Neural cell (in vitro differentiated cells): ENCODE measurements around the gene KIF12. TPM values are rescaled to one million over a fixed set of nuclear protein-coding genes. Genes with fewer than 3 reads are reported as not detected.

Source experiments
- H2AFZ ChIP-seq: fragments of 200-600, 300-800 bp; sonication (generic), shearing (Covaris generic); 2 replicates; pipeline ENCODE4 v1.6.0; 2014; ENCODE audit warnings: low read depth, mild to moderate bottlenecking, antibody characterized with exemption, low read length, moderate library complexity
- H3F3A ChIP-seq: fragments of 200-600 bp; shearing (Covaris generic); 2 replicates; pipeline ENCODE4 v1.6.1; 2016; ENCODE audit warnings: mild to moderate bottlenecking, moderate library complexity, mixed read lengths, antibody characterized with exemption, low read length; ENCODE audit not compliant: insufficient read depth, poor library complexity, severe bottlenecking
- H3K27ac ChIP-seq: fragments of 200-600, 300-800 bp; sonication (generic), shearing (Covaris generic); 2 replicates; pipeline ENCODE4 v1.5.1; 2014; ENCODE audit warnings: mild to moderate bottlenecking, low read length, moderate library complexity
- H3K27me3 ChIP-seq: fragments of 300-800, 200-600 bp; sonication (generic), shearing (Covaris generic); 2 replicates; pipeline ENCODE4 v1.6.0; 2014; ENCODE audit warnings: mild to moderate bottlenecking, low read depth, low read length, moderate library complexity; ENCODE audit not compliant: insufficient read depth
- H3K36me3 ChIP-seq: fragments of 300-800, 200-600 bp; sonication (generic), shearing (Covaris generic); 2 replicates; pipeline ENCODE4 v1.5.1; 2014; ENCODE audit warnings: mild to moderate bottlenecking, antibody characterized with exemption, low read length, moderate library complexity; ENCODE audit not compliant: insufficient read depth
- H3K4me2 ChIP-seq: fragments of 300-800, 200-600 bp; sonication (generic), shearing (Covaris generic); 2 replicates; pipeline ENCODE4 v1.6.0; 2014; ENCODE audit warnings: mild to moderate bottlenecking, low read length
- H3K4me3 ChIP-seq: fragments of 300-800, 200-600 bp; sonication (generic), shearing (Covaris generic); 2 replicates; pipeline ENCODE4 v1.5.1; 2014; ENCODE audit warnings: mild to moderate bottlenecking, low read length, moderate library complexity
- H3K79me2 ChIP-seq: fragments of 200-600 bp; shearing (Covaris generic); replicated peaks from 2 replicates; pipeline ENCODE4 v1.6.0; 2014; ENCODE audit warnings: mild to moderate bottlenecking, low read length, moderate library complexity; ENCODE audit not compliant: insufficient read depth
- H3K9ac ChIP-seq: fragments of 300-800, 200-600 bp; sonication (generic), shearing (Covaris generic); 2 replicates; pipeline ENCODE4 v1.6.1; 2016; ENCODE audit warnings: mild to moderate bottlenecking, low read length, mixed read lengths
- H3K9me2 ChIP-seq: fragments of 200-600 bp; shearing (Covaris generic); 2 replicates; pipeline ENCODE4 v1.6.1; 2016; ENCODE audit warnings: mild to moderate bottlenecking, low read length, mixed read lengths; ENCODE audit not compliant: insufficient read depth
- H3K9me3 ChIP-seq: fragments of 200-600, 300-800 bp; sonication (generic), shearing (Covaris generic); 2 replicates; pipeline ENCODE4 v1.6.1; 2016; ENCODE audit warnings: mild to moderate bottlenecking, mixed run types, low read length, moderate library complexity, mixed read lengths
- H4K20me1 ChIP-seq: fragments of 200-600 bp; shearing (Covaris generic); 2 replicates; pipeline ENCODE4 v1.6.1; 2016; ENCODE audit warnings: mild to moderate bottlenecking, mixed run types; ENCODE audit not compliant: insufficient read depth
- EP300 ChIP-seq: fragments of 450-650 bp; conservative IDR thresholded peaks from 2 replicates; pipeline ENCODE4 v1.6.1; 2014; ENCODE audit warnings: antibody characterized with exemption, mild to moderate bottlenecking, moderate library complexity; ENCODE audit not compliant: poor library complexity, severe bottlenecking
- EZH2 ChIP-seq: fragments of 200-600, 300-800 bp; shearing (Covaris generic), sonication (generic); IDR thresholded peaks from 2 replicates; pipeline ENCODE4 v1.6.1; 2014; ENCODE audit warnings: antibody characterized with exemption, low read length, borderline replicate concordance, mild to moderate bottlenecking; ENCODE audit not compliant: insufficient read depth, poor library complexity, severe bottlenecking
- MXI1 ChIP-seq: fragments of 450-650 bp; conservative IDR thresholded peaks from 2 replicates; pipeline ENCODE4 v1.6.1; 2014; ENCODE audit warnings: antibody characterized with exemption, mild to moderate bottlenecking; ENCODE audit not compliant: poor library complexity, severe bottlenecking
- POLR2AphosphoS5 ChIP-seq: IDR thresholded peaks from 2 replicates; pipeline ENCODE4 v1.6.1; 2012
- RAD21 ChIP-seq: fragments of 450-650 bp; conservative IDR thresholded peaks from 2 replicates; pipeline ENCODE4 v1.6.1; 2014; ENCODE audit warnings: antibody characterized with exemption, mild to moderate bottlenecking, moderate library complexity
- SMC3 ChIP-seq: fragments of 450-650 bp; conservative IDR thresholded peaks from 2 replicates; pipeline ENCODE4 v1.6.1; 2014; ENCODE audit warnings: antibody characterized with exemption, mild to moderate bottlenecking, moderate library complexity; ENCODE audit not compliant: poor library complexity
- TAF1 ChIP-seq: IDR thresholded peaks from 2 replicates; pipeline ENCODE4 v1.6.1; 2012; ENCODE audit warnings: low read depth
- polyA plus RNA-seq: library from polyadenylated mRNA; depleted of rRNA; stranded (reverse); fragments of >200 nt; gene quantifications from 2 replicates; pipeline ENCODE4 v1.2.3, GENCODE V29; 2014
- TF ChIP-seq, protein P1 (sequence below): IDR thresholded peaks from 2 replicates; pipeline ENCODE4 v1.6.1; 2012; ENCODE audit warnings: borderline replicate concordance
- TF ChIP-seq, protein P2 (sequence below): fragments of 450-650 bp; IDR thresholded peaks from 2 replicates; pipeline ENCODE4 v1.5.1; 2014; ENCODE audit warnings: antibody characterized with exemption, mild to moderate bottlenecking, moderate library complexity; ENCODE audit not compliant: poor library complexity, severe bottlenecking

The KIF12 gene
- polyA plus RNA-seq, 1 donor from 2014 or later = not detected

DNA sequence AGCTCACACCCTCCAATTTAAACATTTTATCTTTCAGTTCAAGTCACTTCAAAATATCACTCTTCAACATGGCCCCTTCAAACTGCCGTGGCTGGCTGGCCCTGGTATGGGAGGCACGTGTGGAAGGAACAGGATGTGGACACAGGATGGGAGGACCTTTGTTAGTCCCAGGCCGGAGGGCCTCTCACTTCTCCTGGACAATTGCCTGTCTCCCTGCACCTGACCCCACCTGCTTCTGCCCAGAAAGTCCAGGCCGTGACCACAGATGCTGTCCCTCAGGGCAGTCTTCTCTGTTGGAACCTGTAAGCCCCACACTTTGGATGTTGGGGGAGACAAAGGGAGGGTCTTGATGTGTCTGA is 40.4 kb downstream of the KIF12 start:
- Histone ChIP-seq H3K4me3 (no peak overlapping the region), H3K9me3 (no peaks in the 10 kb centered on the region), H3F3A (no peaks in the 10 kb centered on the region), H3K27ac (no peak overlapping the region), H3K79me2 (no peaks in the 10 kb centered on the region), H3K27me3 (no peaks in the 10 kb centered on the region), H3K9ac (no peak overlapping the region), H2AFZ (no peak overlapping the region), H3K4me2 (no peak overlapping the region), H3K36me3 (no peaks in the 10 kb centered on the region), H3K9me2 (no peaks in the 10 kb centered on the region), H4K20me1 (no peaks in the 10 kb centered on the region)
- TF ChIP-seq RAD21 = no peak
- TF ChIP-seq MXI1 = no peak
- no peak for TF ChIP-seq SMC3
- TF ChIP-seq EZH2 = no peak
- no peak for TF ChIP-seq EP300
- TF ChIP-seq, protein P1, sequence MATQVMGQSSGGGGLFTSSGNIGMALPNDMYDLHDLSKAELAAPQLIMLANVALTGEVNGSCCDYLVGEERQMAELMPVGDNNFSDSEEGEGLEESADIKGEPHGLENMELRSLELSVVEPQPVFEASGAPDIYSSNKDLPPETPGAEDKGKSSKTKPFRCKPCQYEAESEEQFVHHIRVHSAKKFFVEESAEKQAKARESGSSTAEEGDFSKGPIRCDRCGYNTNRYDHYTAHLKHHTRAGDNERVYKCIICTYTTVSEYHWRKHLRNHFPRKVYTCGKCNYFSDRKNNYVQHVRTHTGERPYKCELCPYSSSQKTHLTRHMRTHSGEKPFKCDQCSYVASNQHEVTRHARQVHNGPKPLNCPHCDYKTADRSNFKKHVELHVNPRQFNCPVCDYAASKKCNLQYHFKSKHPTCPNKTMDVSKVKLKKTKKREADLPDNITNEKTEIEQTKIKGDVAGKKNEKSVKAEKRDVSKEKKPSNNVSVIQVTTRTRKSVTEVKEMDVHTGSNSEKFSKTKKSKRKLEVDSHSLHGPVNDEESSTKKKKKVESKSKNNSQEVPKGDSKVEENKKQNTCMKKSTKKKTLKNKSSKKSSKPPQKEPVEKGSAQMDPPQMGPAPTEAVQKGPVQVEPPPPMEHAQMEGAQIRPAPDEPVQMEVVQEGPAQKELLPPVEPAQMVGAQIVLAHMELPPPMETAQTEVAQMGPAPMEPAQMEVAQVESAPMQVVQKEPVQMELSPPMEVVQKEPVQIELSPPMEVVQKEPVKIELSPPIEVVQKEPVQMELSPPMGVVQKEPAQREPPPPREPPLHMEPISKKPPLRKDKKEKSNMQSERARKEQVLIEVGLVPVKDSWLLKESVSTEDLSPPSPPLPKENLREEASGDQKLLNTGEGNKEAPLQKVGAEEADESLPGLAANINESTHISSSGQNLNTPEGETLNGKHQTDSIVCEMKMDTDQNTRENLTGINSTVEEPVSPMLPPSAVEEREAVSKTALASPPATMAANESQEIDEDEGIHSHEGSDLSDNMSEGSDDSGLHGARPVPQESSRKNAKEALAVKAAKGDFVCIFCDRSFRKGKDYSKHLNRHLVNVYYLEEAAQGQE = no peak
- TF ChIP-seq TAF1 = no peak
- TF ChIP-seq, protein P2, sequence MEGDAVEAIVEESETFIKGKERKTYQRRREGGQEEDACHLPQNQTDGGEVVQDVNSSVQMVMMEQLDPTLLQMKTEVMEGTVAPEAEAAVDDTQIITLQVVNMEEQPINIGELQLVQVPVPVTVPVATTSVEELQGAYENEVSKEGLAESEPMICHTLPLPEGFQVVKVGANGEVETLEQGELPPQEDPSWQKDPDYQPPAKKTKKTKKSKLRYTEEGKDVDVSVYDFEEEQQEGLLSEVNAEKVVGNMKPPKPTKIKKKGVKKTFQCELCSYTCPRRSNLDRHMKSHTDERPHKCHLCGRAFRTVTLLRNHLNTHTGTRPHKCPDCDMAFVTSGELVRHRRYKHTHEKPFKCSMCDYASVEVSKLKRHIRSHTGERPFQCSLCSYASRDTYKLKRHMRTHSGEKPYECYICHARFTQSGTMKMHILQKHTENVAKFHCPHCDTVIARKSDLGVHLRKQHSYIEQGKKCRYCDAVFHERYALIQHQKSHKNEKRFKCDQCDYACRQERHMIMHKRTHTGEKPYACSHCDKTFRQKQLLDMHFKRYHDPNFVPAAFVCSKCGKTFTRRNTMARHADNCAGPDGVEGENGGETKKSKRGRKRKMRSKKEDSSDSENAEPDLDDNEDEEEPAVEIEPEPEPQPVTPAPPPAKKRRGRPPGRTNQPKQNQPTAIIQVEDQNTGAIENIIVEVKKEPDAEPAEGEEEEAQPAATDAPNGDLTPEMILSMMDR = no peak
- no peak for TF ChIP-seq POLR2AphosphoS5

DNA sequence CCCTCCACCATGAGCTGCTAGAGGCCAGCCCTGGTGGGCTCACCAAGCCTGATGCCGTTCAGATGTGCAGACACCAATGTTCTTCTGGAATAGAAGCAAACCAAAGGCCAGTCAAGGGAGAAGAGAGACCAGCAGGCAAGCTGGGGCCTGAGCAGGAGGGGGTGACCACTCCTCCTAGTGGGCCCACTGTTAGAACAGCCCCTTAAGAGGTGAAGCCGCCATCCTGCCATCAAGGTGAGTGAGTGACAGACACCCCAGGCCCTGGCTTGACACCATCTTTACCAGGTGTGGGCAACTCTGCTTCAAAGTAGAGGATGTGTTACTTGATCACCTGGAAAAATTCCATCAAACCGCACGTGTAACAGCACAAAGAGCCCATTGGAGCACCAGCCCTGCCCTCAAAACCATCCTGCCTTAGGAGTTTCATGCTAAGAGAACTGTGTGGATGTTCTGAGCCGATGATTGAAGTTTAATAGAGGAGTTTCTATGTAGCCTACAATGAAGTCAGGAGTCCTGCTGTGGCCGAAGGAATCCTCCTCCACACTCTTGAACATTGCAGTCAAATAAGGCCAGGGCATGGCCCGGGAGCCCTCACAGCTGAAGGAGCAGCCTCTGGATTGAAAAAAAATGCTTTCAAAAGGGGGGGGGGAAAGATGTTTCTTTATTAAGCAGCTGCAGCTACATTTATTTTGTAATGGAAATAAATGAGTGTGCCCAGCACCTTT is 41.8 kb downstream of the KIF12 start:
- H3K36me3 ChIP-seq = no peaks in the 10 kb centered on the region
- H3K4me3 ChIP-seq = no peak overlapping the region
- H3K9me3 ChIP-seq = no peaks in the 10 kb centered on the region
- no peak overlapping the region for H3K27ac ChIP-seq
- TF ChIP-seq RAD21 (no peak), POLR2AphosphoS5 (no peak), SMC3 (no peak)
- TF ChIP-seq, protein P2 = no peak
- no peak overlapping the region for H3K9ac ChIP-seq
- no peaks in the 10 kb centered on the region for H3K27me3 ChIP-seq
- H3K4me2 ChIP-seq = no peak overlapping the region
- H4K20me1 ChIP-seq = no peaks in the 10 kb centered on the region
- no peaks in the 10 kb centered on the region for H3K79me2 ChIP-seq
- no peaks in the 10 kb centered on the region for H3K9me2 ChIP-seq
- H3F3A ChIP-seq = no peaks in the 10 kb centered on the region
- no peak overlapping the region for H2AFZ ChIP-seq
